HepG2 (cell line): ENCODE measurements around the gene ENO2.

ENCODE experiments used
- AHR ChIP-seq: IDR thresholded peaks from 2 replicates; pipeline ENCODE4 v1.6.1; 2018; ENCODE audit warnings: missing genetic modification reagents, missing compliant biosample characterization
- CREB1 ChIP-seq, 2 experiments: fragments of 450-650 bp in 1 of 2; IDR thresholded peaks; 2 replicates each; pipeline ENCODE4 v1.6.1; 2016 to 2017; ENCODE audit warnings: control low read depth in 1 of 2, mild to moderate bottlenecking in 1 of 2, missing compliant biosample characterization in 1 of 2, missing genetic modification characterization in 1 of 2
- CTCF ChIP-seq: sonication (generic); formaldehyde crosslinking; IDR thresholded peaks from 2 replicates; pipeline ENCODE4 v1.5.0; 2020; ENCODE audit warnings: mild to moderate bottlenecking, missing genetic modification reagents, moderate library complexity
- MYC ChIP-seq: sonication (generic); formaldehyde crosslinking; IDR thresholded peaks from 2 replicates; pipeline ENCODE4 v1.9.0; 2021; ENCODE audit warnings: missing genetic modification reagents, borderline replicate concordance
- RAD21 ChIP-seq: fragments of 450-650 bp; formaldehyde crosslinking; IDR thresholded peaks from 2 replicates; pipeline ENCODE4 v1.5.0; 2020; ENCODE audit warnings: mild to moderate bottlenecking
- TIGD3 ChIP-seq: sonication (generic); formaldehyde crosslinking; IDR thresholded peaks from 2 replicates; pipeline ENCODE4 v1.5.1; 2020; ENCODE audit warnings: mild to moderate bottlenecking, missing genetic modification reagents, borderline replicate concordance
- ZBTB43 ChIP-seq: sonication (generic); formaldehyde crosslinking; conservative IDR thresholded peaks from 2 replicates; pipeline ENCODE4 v1.4.0; 2020; ENCODE audit warnings: missing genetic modification reagents
- ZFP1 ChIP-seq: IDR thresholded peaks from 2 replicates; pipeline ENCODE4 v1.6.1; 2016
- ZNF18 ChIP-seq: sonication (generic); formaldehyde crosslinking; IDR thresholded peaks from 2 replicates; pipeline ENCODE4 v1.8.0; 2022; ENCODE audit warnings: mild to moderate bottlenecking, missing genetic modification reagents; ENCODE audit not compliant: insufficient replicate concordance
- ZNF775 ChIP-seq: sonication (generic); formaldehyde crosslinking; IDR thresholded peaks from 2 replicates; pipeline ENCODE4 v1.4.0; 2020; ENCODE audit warnings: missing genetic modification reagents, mild to moderate bottlenecking, moderate library complexity, borderline replicate concordance
- ZNF891 ChIP-seq: sonication (generic); formaldehyde crosslinking; IDR thresholded peaks from 2 replicates; pipeline ENCODE4 v1.5.0; 2020; ENCODE audit warnings: mild to moderate bottlenecking, missing genetic modification reagents

GRCh38 chr12:6896846-6897435 lies 17.4 kb upstream of the ENO2 start:
- TF ChIP-seq CREB1 (IDR thresholded peaks at IDR 0.05) (no peak), CREB1 (CRISPR knock-in tag; IDR thresholded peaks at IDR 0.05) (no peak), CTCF (CRISPR knock-in tag) (no peak), AHR (no peak), TIGD3 (CRISPR knock-in tag) (no peak), ZNF775 (CRISPR knock-in tag) (no peak), ZNF891 (no peak), ZNF18 (CRISPR knock-in tag) (no peak), MYC (CRISPR knock-in tag) (no peak), RAD21 (CRISPR knock-in tag) (no peak), ZFP1 (CRISPR knock-in tag) (no peak), ZBTB43 (CRISPR knock-in tag) (no peak)
